GM21786 (cell line): ENCODE results near the gene MAPKAPK3.
"Not testable (repeated sequence)": the region's sequence is repeated elsewhere in the genome, so short reads cannot be mapped to it uniquely, and the experiment has no call there.

Experiments
- ATAC-seq: cut with Tn5 transposase; IDR thresholded peaks from one replicate; pipeline ENCODE4 v1.9.1; 2021; ENCODE audit not compliant: unreplicated experiment

MAPKAPK3 gene

GRCh38 chr3:50655009-50655830 is 38.3 kb downstream of the MAPKAPK3 start:
- ATAC-seq, result no peak

GRCh38 chr3:50656417-50657195 is 39.7 kb downstream of the MAPKAPK3 start:
- ATAC-seq, result no peak

GRCh38 chr3:50657407-50657806 is 40.5 kb downstream of the MAPKAPK3 start:
- ATAC-seq, result no peak

GRCh38 chr3:50657816-50658215 is 40.9 kb downstream of the MAPKAPK3 start:
- ATAC-seq, result no peak

- ATAC-seq, result no peak
Observed at GRCh38 chr3:50658416-50658815, 41.5 kb downstream of the MAPKAPK3 start.

- ATAC-seq, result no peak
Observed at GRCh38 chr3:50658831-50659230, 41.9 kb downstream of the MAPKAPK3 start.

- no peak for ATAC-seq
Observed at GRCh38 chr3:50660386-50660785, 43.4 kb downstream of the MAPKAPK3 start.

- ATAC-seq, result no peak
Observed at GRCh38 chr3:50661321-50661837, 44.4 kb downstream of the MAPKAPK3 start.

GRCh38 chr3:50662408-50662807 is 45.5 kb downstream of the MAPKAPK3 start:
- no peak for ATAC-seq

GRCh38 chr3:50665081-50665840 is 48.3 kb downstream of the MAPKAPK3 start:
- no peak for ATAC-seq

GRCh38 chr3:50665841-50666115 is 48.8 kb downstream of the MAPKAPK3 start:
- not testable (repeated sequence) for ATAC-seq

GRCh38 chr3:50666837-50667236 is 49.9 kb downstream of the MAPKAPK3 start:
- ATAC-seq, result no peak

GRCh38 chr3:50671331-50671730 is 54.4 kb downstream of the MAPKAPK3 start:
- no peak for ATAC-seq

- ATAC-seq, result no peak
Observed at GRCh38 chr3:50672656-50673055, 55.7 kb downstream of the MAPKAPK3 start.

GRCh38 chr3:50673931-50674330 is 57.0 kb downstream of the MAPKAPK3 start:
- no peak for ATAC-seq

GRCh38 chr3:50674349-50675178 is 57.6 kb downstream of the MAPKAPK3 start, which contains the start of gene DOCK3:
Gene DOCK3, plus strand, starts transcription at chr3:50674927. Its CDS starts 337 bp downstream, at chr3:50675264.
- ATAC-seq, result no peak

GRCh38 chr3:50675179-50676030 is 58.5 kb downstream of the MAPKAPK3 start:
- ATAC-seq, result no peak

- no peak for ATAC-seq
Observed at GRCh38 chr3:50676031-50676705, 59.2 kb downstream of the MAPKAPK3 start.
